ENCODE measurements around the gene THUMPD2.
A peak's percentile ranks its signal among the peaks of the same experiment; 100 is the strongest.
"Not testable (repeated sequence)": the region's sequence is repeated elsewhere in the genome, so short reads cannot be mapped to it uniquely, and the experiment has no call there.

Gene THUMPD2, protein sequence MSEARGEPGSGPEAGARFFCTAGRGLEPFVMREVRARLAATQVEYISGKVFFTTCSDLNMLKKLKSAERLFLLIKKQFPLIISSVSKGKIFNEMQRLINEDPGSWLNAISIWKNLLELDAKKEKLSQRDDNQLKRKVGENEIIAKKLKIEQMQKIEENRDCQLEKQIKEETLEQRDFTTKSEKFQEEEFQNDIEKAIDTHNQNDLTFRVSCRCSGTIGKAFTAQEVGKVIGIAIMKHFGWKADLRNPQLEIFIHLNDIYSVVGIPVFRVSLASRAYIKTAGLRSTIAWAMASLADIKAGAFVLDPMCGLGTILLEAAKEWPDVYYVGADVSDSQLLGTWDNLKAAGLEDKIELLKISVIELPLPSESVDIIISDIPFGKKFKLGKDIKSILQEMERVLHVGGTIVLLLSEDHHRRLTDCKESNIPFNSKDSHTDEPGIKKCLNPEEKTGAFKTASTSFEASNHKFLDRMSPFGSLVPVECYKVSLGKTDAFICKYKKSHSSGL

DNA sequence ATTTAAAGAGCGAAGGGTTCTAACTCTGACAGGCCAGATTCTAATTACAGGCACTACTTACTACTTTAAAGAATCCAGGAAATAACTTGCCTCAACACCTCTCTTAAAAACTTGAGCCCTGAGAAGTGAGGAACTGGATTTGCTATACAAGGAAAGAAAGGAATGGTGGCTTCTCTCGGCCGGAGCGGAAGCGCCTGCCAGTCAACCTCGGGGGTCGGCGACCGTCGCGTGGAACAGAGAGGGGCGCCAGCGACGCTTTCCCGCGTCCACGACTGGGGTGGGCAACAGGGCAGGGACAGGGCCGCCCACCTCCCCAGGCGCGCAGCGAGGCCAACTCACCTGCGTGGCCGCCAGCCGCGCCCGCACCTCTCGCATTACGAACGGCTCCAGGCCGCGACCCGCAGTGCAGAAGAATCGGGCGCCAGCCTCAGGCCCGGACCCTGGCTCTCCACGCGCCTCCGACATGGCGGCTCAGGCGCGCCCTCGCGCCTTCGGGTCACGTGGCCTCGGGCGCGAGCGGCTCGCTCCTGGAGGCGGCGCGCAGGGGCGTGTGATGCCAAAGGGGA is at the start of gene THUMPD2:
THUMPD2 (minus strand) TSS at position 484 of the 566 bp plus-strand sequence; CDS start at position 465, 19 bp downstream.
- DNase-seq: peak; percentile 78

DNA sequence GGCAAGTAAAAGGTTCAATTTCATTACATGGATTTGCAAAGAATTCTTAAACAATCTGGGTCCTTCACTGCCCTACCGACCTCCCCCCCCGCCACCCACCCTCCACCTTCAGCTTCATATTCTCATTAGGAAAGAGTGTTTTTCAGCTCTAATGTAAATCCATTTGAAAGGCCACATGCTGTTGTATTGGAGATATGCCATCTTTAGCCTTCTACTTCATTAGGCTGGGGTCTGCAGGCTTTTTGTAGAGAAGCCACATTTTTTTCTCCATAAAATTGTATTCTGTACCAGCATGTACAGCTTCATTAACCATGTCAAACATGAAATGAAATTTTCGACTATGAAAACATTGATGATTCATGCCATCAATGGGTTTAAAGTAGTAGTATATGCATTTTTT is 42.8 kb upstream of the THUMPD2 start:
- no peak for DNase-seq

DNA sequence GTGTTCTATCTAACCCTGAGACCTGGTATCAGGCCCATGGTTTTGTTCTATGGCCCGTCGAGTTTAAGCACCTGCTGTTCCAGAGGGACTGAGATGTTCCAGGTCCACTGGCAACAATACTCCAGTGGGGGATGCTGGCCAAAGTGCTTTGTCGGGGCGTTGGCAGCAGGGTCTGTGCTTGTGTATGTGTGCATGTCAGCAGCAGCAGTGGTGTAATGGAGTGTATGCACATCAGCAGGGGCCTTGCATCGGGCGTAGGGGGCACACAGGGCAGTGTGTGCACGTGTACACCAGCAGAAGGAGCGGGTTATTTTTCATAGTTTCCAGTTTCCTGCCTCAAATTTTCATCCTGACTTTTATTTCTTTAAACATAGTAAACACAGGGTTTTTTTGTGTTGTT is 37.8 kb upstream of the THUMPD2 start:
- no peak for DNase-seq

DNA sequence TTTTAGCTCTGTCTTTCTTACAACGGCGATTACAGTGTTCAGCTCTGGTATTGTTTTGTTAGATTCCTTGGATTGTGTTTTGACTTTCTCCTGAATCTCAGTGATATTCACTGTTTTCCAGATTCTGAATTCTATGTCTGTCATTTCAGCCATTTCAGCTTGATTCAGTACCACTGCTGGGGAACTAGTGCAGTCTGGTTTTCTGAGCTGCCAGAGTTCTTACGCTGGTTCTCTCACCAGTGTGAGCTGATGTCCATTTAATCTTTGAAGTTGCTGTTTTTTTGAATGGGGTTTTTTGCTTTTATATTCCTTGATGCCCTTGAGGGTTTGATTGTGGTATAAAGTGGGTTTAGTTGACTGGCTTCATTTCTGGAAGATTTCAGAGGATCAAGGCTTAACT is 37.4 kb upstream of the THUMPD2 start:
- DNase-seq: no peak

DNA sequence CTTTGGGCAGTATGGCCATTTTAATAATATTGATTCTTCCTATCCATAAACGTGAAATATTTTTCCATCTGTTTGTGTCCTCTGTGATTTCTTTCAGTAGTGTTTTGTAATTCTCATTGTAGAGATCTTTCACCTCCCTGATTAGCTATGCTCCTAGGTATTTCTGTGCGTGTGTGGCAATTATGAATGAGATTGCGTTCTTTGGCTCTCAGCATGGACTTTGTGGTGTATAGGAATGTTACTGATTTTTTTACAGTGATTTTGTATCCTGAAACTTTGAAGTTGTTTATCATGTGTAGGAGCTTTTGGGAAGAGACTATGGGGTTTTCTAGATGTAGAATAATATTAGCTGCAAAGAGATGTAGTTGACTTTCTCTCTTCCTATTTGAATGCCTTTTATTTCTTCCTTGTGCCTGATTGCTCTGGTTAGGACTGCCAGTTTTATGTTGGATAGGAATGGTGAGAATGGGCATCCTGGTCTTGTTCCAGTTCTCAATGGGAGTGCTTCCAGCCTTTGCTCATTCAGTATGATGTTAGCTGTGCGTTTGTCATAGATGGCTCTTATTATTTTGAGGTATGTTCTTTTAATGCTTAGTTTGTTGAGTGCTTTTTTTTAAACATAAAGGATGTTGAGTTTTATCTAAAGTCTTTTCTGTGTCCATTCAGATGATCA is 27.0 kb upstream of the THUMPD2 start:
- DNase-seq: no peak

DNA sequence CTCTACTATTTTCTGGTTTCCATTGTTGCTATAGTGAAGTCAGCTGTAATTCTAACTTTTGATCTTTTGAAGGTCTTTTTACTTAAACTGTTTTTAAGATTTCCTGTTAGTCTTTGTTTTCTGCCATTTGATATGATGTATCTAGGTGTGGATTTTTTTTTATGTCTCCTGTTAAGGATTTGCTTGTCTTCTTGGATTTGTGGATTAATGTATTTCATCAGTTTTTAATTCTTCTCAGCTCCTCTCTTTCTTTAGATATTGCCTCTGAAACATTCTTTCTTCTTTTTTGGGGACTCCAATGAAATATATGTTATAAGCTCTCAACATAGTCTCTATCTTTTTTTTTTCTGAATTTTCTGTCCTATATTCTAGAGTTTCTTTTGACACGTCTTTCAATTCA is 24.8 kb upstream of the THUMPD2 start:
- no peak for DNase-seq

DNA sequence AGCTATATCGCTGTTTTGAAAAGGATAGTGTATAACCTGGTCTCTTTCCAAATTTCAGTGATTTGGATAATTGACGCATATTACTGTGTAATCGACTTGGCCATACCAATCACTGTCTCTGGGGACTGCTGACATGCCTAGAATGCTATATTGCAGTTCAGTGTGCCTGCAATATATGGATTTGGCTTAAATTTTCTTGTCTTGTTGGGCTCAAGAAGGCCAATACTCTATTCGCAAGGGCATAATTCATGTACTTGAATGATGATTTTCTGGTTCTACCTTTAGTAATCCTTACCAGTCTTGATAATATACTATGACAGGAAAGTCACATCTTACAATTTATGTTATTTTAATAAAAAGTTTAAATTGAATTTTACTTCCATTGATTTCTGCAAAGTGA is 21.7 kb upstream of the THUMPD2 start:
- no peak for DNase-seq

DNA sequence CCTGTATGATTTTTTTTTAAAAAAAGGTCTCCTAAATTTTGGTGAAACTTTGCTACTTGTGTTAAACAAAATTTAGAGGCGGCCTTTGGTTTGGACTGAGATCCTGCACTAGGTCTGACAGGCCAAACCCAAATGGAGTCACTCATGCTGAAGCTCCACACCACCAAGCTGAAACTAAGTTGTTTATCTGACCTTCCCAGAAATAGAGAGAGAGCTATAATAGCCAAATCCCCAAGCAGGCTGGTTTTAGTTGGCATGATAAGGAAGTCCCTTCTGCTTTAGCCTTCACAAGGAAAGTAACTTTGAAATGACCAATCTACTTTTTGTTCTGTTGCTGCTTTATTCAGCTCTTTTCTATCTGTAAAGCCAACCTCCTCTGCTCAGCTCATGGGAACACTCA is 17.1 kb upstream of the THUMPD2 start:
- DNase-seq: no peak

DNA sequence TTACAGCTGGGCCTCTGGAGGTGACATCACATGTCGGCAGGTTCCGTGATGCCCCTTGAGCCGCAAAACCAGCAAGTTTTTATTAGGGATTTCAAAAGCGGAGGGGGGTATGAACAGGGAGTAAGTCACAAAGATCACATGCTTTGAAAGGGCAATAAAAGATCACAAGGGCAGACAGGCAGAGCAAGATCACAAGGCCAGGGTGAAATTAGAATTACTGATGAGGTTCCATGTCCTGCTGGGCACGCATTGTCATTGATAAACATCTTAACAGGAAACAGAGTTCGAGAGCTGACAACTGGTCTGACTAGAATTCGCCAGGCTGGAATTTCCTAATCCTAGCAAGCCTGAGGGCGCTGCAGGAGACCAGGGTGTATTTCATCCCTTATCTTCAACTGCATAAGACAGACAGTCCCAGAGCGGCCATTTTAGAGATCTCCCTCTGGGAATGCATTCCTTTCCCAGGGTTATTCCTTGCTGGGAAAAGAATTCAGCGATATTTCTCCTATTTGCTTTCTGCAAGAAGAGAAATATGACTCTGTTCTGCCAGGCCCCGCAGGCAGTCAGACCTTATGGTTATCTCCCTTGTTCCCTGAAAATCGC is 11.3 kb upstream of the THUMPD2 start:
- not testable (repeated sequence) for DNase-seq

DNA sequence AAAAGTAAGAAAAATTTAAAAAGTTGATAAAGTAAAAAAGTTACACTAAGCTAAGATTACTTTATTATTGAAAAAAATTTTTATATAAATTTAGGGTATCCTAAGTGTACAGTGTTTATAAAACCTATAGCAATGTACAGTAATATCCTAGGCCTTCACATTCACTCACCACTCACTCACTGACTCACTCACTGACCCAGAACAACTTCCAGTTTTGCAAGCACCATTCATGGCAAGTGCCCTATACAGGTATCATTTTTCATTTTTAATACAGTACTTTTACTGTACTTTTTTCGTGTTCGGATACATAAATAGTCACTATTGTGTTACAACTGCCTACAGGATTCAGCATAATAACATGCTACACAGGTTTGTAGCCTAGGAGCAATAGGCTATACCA is 8.9 kb upstream of the THUMPD2 start:
- DNase-seq: no peak

DNA sequence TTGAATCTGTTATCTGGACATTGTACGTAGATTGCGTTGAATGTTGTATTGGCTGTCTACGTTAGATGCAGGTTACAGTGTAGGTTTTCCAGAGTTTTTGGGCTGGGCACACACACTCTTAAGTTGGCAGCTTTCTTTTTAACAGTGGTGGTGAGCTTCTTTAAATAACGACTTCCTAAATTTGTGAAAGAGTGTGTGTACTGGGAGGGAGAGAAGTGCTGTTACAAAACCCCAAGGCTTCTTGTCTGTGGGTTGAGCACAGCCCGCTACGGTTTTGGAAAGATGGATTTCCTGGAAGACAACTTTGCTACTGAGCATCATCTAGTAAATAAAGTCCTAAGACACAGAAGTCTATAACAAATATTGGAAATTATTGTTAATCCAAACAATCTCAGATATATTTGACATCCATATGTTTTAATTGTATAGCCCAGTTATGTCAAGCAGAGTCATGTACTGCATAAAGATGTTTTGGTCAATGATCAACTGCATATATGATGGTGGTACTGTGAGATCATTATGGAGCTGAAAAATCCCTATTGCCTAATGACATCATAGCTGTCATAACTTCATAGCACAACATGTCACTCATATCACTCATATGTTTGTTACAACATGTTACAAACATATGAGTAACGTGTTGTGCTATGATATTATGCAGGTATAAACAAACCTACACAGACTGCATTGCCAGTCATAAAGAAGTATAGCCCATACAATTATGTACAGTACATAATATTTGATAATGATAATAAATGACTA is 7.9 kb upstream of the THUMPD2 start:
- DNase-seq: no peak

DNA sequence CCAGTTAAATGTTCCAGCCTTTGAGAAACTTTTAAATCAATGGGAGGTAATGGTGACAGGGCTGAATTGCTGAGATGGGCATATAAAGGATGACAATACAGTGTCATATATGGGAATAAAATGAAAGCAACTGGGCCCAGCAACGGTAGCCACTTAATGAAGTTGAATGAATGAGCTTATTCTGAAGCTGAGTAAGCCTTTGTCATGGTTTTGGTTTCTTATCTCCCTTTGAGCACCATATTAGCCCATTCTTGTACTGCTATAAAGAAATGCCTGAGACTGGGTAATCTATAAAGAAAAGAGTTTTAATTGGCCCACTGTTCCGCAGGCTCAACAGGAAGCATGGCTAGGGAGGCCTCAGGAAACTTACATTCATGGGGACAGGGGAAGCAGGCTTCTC is 3.5 kb upstream of the THUMPD2 start:
- DNase-seq: no peak

DNA sequence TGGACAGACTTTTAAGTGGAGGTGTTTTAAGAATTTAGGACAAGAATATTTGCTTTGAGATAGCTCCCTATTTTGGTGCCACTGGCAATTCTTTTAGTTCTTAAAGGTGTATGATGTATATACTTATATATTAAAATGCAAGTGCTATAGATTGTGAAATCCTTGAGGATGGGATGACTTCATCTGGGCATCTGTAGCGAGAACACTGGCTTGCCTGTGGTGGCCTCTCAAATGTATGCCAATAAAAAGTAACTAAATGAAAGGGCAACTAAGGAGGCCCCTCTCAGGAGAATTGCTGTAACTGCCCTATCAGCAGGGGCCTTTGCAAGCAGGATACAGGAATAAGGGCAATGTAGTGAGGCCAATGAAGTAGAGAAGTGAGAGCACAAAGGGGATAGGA is 2.6 kb upstream of the THUMPD2 start:
- no peak for DNase-seq

DNA sequence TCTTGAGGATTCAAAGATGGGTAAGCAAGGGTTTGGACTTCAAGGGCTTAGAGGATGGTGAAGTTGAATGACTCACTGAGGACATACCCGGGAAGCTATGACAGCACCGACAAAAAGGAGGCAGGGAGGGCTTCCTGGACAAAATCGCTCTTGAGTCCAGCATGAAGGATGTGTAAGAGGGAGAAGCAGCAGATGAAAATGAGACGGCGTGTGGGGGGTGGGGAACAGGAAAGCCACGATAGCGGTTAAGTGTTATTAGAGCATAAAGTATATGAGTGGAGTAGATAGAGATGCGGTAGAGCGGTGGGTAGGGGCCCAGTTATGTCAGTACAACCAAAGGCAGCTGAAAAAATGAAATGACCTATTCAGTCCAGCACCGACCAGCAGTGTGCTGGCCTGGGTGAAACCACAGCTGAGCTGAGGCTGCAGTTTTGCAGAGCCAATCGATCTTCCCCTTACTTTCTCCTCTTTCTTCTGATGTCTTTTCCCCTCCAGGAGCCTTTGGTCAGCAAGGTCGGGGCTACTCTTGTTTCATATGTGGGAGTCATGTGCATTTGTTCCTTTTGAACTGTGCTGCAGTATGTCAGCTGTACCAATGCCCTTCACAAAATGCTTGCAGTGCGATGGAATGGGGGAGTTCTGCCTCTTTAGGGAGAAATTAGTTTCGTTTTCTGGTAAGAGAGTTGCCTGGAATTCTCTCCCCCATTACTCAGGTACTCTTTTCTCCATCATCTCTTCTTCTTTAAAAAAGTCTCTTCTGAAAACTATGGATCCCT is 2.0 kb upstream of the THUMPD2 start:
- no peak for DNase-seq

DNA sequence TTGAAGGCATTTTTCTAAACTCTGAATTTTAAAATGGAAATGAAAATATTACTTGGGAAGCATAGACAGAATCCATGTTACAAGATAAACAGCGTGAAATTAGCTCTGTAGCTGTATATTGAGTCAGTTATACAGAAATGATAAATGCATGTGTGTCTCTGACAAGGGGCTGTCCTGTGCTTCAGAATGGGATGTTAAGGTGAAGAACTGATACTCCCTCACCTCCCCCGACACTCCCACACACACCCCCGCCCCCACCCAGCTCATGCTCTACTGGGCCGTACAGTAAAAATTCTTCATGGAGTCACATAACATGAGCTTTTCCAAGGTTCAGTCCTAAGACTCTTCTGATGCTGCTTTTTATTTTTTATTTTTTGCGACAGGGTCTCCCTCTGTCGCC is 869 bp upstream of the THUMPD2 start:
- no peak for DNase-seq

DNA sequence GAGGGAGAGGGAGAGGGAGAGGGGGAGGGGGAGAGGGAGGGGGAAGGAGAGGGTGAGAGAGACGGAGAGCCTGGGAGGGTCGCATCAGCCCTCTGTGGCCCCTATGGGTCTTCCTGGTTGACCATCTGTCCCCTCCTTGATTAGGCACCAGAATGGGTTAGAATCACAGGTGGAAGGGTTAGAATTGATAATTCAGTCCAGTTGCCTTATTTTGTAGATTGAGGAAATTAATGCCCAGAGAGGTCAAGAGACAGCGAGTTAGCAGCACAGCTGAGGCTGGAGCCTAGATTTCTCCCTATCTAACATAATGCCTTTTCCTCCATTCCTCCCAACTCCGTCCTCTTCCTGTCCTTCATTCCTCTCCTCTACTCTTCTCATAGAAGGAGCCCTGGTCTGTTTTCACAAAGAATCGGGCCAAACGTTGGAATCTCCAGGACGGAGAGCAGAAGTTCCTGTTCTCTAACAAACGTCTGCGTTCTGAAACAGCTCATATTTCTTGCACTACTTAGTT is 338 bp upstream of the THUMPD2 start:
- no peak for DNase-seq

DNA sequence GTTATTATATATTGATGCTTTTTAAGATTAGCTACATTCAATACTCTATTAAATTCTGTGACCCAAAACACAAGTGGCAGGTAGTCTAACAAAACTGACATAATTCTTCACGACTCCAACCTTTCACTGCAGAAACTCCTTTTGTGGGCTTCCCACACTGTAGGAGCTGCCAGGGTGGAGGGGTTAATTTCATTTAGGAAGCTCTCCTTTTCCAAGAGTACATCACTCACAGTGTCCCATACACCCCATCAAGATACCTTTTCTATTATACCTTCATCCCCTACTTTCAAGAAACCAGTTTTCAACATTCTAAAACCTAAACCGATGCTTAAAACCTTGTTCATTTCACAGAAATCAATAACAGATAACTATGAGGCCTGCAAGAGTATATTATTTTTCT is 825 bp downstream of the THUMPD2 start:
- DNase-seq: no peak

DNA sequence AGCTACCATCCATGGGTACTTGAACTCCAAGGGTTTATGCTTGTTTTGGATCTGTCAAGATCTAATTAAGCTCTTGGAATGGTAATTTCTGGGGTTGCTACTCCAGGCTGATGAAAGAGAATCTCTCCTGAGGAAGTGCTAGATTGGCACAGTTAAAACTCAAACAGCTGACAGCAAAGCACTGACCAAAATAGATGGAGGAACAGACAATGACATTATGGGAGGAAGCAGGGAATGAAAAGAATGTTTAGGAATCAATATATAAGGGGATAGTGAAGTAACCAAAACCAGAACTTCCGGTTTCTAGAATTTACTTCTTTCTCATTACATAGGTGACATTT is 6.3 kb downstream of the THUMPD2 start:
- DNase-seq: no peak

DNA sequence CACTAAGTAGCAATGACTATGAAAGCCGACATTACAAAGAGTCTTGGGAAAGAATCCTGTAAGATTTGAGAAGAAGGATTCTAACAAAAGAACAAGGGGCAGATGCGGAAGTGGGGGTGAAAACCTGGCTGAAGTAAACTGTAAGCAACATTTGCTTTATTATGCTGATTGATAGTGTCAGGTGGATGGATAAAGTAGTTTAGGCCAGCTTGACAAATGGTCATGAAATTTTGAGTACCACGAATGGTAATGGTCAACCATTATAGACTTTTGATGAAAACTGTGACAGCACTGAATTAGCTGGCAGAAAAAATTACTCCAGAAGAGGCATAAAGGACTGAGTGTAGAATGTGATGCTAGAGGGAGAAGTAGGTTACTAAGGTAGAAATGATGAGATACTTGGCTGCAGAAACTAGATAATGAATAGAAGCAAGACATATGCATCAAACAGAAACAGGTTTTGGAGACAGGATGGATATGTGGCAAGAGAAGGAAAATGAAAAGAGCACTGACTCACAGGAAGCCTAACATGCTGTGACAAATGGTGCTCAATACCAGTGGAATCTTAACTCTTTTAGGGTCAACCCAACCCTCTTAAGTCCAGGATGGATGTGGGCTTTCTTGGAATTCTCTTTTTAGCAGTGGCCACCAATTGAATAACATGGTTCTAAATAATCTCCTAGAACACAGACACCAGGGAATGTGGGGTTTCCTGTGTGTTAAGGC is 6.8 kb downstream of the THUMPD2 start:
- DNase-seq: no peak

DNA sequence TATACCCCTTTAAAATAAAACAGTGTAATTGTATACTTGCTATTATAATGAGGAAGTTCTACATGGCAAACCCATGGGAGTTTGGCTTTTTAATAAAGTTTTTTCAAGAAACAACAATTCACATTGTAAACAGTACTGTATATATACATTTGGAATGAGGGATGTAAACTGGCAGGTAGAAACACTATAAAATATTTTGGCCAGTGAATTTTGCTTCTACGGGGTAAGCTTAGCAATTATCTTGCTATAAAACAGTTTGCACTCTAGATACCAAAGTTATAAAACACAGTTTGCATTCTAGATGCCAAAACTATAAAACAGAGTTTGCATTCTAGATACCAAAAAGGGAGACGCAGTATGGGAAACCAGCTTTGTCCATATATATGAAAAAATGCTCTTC is 16.6 kb downstream of the THUMPD2 start:
- no peak for DNase-seq

DNA sequence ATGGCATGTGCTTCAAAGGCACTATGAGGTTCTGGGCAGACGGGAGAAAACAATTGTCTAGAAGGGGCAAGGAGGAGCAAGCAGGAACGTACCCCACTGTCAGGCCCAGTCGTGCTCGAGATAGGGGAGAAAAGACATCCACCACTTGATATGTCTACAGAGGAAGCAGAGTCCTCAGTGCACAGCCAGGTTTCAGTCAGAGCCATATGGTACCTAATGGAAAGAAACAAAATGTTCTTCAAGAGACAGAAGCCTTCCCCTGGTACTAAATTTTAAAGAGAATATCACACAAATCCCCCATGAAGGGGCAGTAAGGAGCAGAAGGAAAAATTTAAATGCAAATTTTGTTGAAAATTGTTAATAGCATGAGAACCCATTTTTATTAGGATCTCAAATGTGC is 21.9 kb downstream of the THUMPD2 start:
- no peak for DNase-seq

All from activated CD4-positive, alpha-beta T cell treated with anti-CD3 and anti-CD28 coated beads for 48 hours (primary cell).